Measurements from ENCODE around the gene ENGASE.

Gene ENGASE

DNA sequence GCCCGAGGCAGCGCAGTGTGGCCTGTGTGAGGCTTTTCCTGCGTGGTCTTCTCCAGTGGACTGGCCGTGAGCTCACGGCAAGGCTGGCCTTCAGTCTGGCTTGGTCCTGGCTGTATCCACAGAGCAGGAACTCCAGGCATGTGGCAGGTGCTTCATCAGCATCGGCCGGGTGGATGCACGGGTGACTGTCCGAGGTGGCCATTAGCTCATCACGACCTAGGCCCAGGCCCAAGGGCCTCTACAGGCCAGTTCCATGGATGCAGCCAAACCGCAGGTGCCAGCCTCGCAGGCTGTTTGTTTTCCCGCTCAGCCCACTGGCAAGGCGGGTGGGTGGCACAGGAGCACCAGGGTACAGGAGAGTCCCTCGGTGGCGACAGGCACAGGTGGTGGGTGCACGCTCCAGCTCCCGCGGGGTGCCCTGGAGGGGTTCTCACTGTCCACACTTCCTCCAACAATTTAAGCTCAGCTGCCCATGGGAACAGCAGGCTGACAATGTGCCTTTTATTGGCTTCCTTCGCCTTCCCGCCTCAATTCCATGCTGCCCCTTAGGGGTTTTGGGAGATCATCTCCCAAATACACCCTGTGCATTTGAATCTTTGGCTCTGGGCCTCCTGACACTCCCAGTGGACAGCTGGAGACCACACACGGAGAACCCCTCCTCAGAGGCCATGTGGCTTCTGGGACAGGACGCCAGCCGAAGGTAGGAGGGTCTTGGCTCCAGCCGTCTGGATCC is 33.0 kb downstream of the ENGASE start:
- peaks cover 42% of the 10 kb centered on the region for H3K4me1 Mint-ChIP-seq

GRCh38 chr17:79108232-79108850 is 33.7 kb downstream of the ENGASE start:
- no peak for DNase-seq
- TF ChIP-seq, protein P1, sequence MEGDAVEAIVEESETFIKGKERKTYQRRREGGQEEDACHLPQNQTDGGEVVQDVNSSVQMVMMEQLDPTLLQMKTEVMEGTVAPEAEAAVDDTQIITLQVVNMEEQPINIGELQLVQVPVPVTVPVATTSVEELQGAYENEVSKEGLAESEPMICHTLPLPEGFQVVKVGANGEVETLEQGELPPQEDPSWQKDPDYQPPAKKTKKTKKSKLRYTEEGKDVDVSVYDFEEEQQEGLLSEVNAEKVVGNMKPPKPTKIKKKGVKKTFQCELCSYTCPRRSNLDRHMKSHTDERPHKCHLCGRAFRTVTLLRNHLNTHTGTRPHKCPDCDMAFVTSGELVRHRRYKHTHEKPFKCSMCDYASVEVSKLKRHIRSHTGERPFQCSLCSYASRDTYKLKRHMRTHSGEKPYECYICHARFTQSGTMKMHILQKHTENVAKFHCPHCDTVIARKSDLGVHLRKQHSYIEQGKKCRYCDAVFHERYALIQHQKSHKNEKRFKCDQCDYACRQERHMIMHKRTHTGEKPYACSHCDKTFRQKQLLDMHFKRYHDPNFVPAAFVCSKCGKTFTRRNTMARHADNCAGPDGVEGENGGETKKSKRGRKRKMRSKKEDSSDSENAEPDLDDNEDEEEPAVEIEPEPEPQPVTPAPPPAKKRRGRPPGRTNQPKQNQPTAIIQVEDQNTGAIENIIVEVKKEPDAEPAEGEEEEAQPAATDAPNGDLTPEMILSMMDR (IDR thresholded peaks at IDR 0.05), result no peak
- Mint-ChIP-seq H3K4me3 (no peak overlapping the region), H3K27ac (peak overlapping the region; percentile 72), H3K9me3 (no peaks in the 10 kb centered on the region), H3K27me3 (ENCODE audit: low read depth, poor library complexity) (no peaks in the 10 kb centered on the region), H3K4me1 (peaks cover 36% of the 10 kb centered on the region), H3K36me3 (ENCODE audit: low read depth) (no peaks in the 10 kb centered on the region)

More for the DNA sequence above, 33.0 kb downstream of the ENGASE start:
- no peak overlapping the region for H3K4me3 Mint-ChIP-seq
- TF ChIP-seq, protein P1 (IDR thresholded peaks at IDR 0.05), result no peak
- no peak for DNase-seq
- no peaks in the 10 kb centered on the region for H3K36me3 Mint-ChIP-seq (ENCODE audit: low read depth)
- no peak overlapping the region for H3K27ac Mint-ChIP-seq
- H3K9me3 Mint-ChIP-seq, result no peaks in the 10 kb centered on the region
- H3K27me3 Mint-ChIP-seq (ENCODE audit: low read depth, poor library complexity), result no peaks in the 10 kb centered on the region

DNA sequence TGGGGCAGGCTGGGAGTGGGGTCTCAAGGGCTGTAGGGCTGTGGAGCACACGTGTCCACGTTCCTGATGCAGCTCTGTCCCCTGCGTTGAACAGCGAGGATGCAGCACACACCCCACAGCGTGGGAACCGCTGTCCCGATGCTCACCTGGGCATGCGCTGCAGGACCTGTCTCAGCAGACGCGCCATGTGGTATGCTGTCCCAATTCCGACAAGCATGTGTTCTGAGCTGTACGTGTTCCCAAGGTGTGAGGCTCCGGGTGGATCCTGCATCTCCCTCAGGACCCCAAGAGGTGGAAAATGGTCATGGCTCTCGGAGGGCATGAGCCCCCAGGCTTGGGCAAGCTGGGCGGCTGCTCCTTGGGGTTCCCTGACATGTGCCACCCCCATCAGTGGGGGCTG is 34.2 kb downstream of the ENGASE start:
- no peak overlapping the region for H3K27ac Mint-ChIP-seq
- DNase-seq, result no peak
- no peaks in the 10 kb centered on the region for H3K36me3 Mint-ChIP-seq (ENCODE audit: low read depth)
- peaks cover 37% of the 10 kb centered on the region for H3K4me1 Mint-ChIP-seq
- no peak overlapping the region for H3K4me3 Mint-ChIP-seq
- H3K9me3 Mint-ChIP-seq, result no peaks in the 10 kb centered on the region
- H3K27me3 Mint-ChIP-seq (ENCODE audit: low read depth, poor library complexity), result no peaks in the 10 kb centered on the region
- TF ChIP-seq, protein P1 (IDR thresholded peaks at IDR 0.05), result no peak

- Mint-ChIP-seq H3K27me3 (ENCODE audit: low read depth, poor library complexity) (no peaks in the 10 kb centered on the region), H3K4me3 (no peak overlapping the region), H3K36me3 (ENCODE audit: low read depth) (no peaks in the 10 kb centered on the region), H3K4me1 (peaks cover 37% of the 10 kb centered on the region), H3K9me3 (no peaks in the 10 kb centered on the region), H3K27ac (no peak overlapping the region)
- TF ChIP-seq, protein P1 (IDR thresholded peaks at IDR 0.05), result no peak
- DNase-seq, result no peak
These were observed 35.0 kb downstream of the ENGASE start for GRCh38 chr17:79109584-79109983.

GRCh38 chr17:79111097-79111496 is 36.5 kb downstream of the ENGASE start:
- TF ChIP-seq, protein P1 (IDR thresholded peaks at IDR 0.05), result no peak
- Mint-ChIP-seq H3K4me3 (no peak overlapping the region), H3K27me3 (ENCODE audit: low read depth, poor library complexity) (no peaks in the 10 kb centered on the region), H3K4me1 (peaks cover 46% of the 10 kb centered on the region), H3K27ac (no peak overlapping the region), H3K9me3 (no peaks in the 10 kb centered on the region), H3K36me3 (ENCODE audit: low read depth) (no peaks in the 10 kb centered on the region)
- DNase-seq, result no peak

GRCh38 chr17:79112471-79112870 is 37.8 kb downstream of the ENGASE start:
- Mint-ChIP-seq H3K36me3 (ENCODE audit: low read depth) (no peaks in the 10 kb centered on the region), H3K27me3 (ENCODE audit: low read depth, poor library complexity) (no peaks in the 10 kb centered on the region), H3K9me3 (no peaks in the 10 kb centered on the region), H3K4me1 (peaks cover 47% of the 10 kb centered on the region), H3K27ac (no peak overlapping the region), H3K4me3 (no peak overlapping the region)
- TF ChIP-seq, protein P1 (IDR thresholded peaks at IDR 0.05), result no peak
- no peak for DNase-seq
